ENCODE data around the gene UBAP2.
A peak's percentile ranks its signal among the peaks of the same experiment; 100 is the strongest.

The UBAP2 gene

GRCh38 chr9:33878691-33879366 is 169.9 kb downstream of the UBAP2 start:
- peak; percentile 16 for DNase-seq (ENCODE audit: low spot score)

GRCh38 chr9:33877727-33878489 is 170.8 kb downstream of the UBAP2 start:
- no peak for DNase-seq (ENCODE audit: low spot score)

Small RNA genes lying within 50 kb of the gene (small RNA-seq; reads per million reads assigned to genes)
- gene RN7SKP114 = 0.13 to 2.6 reads per million in 2 experiments
- gene SNORD121A = 4.0 to 108 reads per million in 2 experiments
- 0 reads per million in 2 experiments for gene SNORD121B

All from SK-N-DZ (cell line).